Measurements from ENCODE around the gene PRTN3. TPM values are rescaled to one million over a fixed set of nuclear protein-coding genes. Genes with fewer than 3 reads are reported as not detected.
"Not testable (repeated sequence)": the region's sequence is repeated elsewhere in the genome, so short reads cannot be mapped to it uniquely, and the experiment has no call there.

The PRTN3 gene
- polyA plus RNA-seq, 4 donors, result 0.41 TPM; not detected in 3

DNA sequence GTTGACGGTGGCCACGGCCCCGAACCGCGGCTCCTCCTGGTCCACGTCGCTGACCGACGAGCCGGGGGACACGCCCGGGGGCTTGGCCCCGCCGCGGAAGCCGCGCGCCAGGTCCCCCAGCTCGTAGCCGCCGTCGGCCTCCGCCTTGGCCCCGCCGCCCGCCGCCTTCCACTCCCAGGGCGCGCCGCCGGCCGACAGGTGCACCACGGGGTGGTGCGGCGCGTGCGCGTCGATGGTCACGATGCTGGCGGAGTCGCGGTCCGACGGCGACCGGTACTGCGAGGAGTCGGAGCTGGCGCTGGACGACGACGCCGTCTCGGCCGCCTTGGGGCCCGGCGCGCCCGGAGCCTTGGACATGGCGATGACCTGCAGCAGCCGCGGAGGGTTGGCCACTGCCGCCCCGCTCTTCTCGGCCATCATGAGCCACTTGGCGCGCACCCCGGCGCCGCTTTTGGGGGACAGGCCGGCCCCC lies 28.0 kb upstream of the PRTN3 start:
- Histone ChIP-seq H3K9me3 (ENCODE audit: control insufficient read depth in 2 of 2, insufficient read depth in 1 of 2, low read depth in 1 of 2, low read length in 1 of 2) (peaks cover 0 to 3% of the 10 kb centered on the region in 2 donors), H3K36me3 (ENCODE audit: control insufficient read depth in 3 of 3, insufficient read depth in 2 of 3, low read depth in 1 of 3, low read length in 3 of 3) (peaks cover 28 to 74% (median 41%) of the 10 kb centered on the region in 3 donors), H3K4me1 (ENCODE audit: control insufficient read depth in 3 of 3, insufficient read depth in 2 of 3, low read depth in 1 of 3, low read length in 2 of 3) (no peaks in the 10 kb centered on the region), H3K4me3 (ENCODE audit: low read depth in 1 of 3, low read length in 3 of 3) (no peak overlapping the region), H3K27ac (ENCODE audit: low read depth in 1 of 3, low read length in 2 of 3) (no peak overlapping the region), H3K27me3 (ENCODE audit: control insufficient read depth in 3 of 3, insufficient read depth in 3 of 3, low read length in 3 of 3) (no peaks in the 10 kb centered on the region)
- FAIRE-seq, result no peak
- WGBS, 3 donors, result 94 to 97% (median 97%) methylated on average over 38 to 72 of the region's 72 CpGs
- DNase-seq, result no peak

DNA sequence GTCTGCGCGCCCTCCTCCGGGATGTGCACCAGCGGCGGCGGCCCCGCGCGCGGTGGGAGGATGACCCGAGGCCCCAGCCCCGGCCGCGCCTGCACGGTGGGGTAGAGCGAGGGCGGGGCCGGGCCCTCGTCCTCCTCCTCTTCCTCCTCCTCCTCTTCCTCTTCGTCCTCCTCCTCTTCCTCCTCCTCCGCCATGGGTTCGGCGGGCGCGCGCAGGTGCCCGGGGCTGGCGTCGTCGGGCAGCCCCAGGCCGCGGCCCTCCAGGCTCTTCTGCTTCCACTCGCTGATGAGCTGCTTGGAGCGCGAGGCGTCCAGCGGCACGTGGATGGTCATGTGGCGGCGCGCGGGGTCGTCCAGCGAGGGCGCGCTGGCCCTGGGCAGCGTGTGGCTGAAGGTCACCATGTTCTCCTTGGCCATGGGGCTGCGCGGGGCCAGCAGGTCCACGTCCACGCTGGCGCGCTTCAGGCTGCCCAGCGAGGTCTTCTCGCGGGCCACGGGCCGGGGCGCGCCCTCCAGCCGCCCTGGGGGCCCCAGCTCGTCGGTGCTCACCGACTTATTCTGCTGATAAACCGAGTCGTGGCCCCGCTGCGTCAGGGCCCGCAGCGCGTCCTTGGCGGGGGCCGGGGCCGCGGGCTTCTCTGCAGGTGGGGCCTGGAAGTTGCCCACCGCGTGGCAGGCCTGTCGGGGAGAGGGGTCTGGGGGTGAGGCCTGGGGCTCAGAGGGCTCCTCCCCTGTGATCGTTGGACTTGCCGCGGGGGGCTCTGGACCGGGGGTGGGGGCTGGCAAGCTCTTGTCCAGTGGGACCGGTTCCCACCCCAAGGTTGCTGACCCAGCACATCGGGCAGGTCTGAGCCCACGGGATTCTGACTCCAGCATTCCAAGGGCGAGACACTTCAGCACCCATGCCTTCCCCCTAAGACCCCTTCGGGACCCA lies 27.3 kb upstream of the PRTN3 start:
- no peaks in the 10 kb centered on the region for H3K4me1 ChIP-seq (ENCODE audit: control insufficient read depth in 3 of 3, insufficient read depth in 2 of 3, low read depth in 1 of 3, low read length in 2 of 3)
- FAIRE-seq, result no peak
- H3K27ac ChIP-seq (ENCODE audit: low read depth in 1 of 3, low read length in 2 of 3), result no peak overlapping the region
- no peak for DNase-seq
- H3K9me3 ChIP-seq (ENCODE audit: control insufficient read depth in 2 of 2, insufficient read depth in 1 of 2, low read depth in 1 of 2, low read length in 1 of 2), result peaks cover 0 to 3% of the 10 kb centered on the region in 2 donors
- H3K4me3 ChIP-seq (ENCODE audit: low read depth in 1 of 3, low read length in 3 of 3), result no peak overlapping the region
- no peaks in the 10 kb centered on the region for H3K27me3 ChIP-seq (ENCODE audit: control insufficient read depth in 3 of 3, insufficient read depth in 3 of 3, low read length in 3 of 3)
- WGBS, 3 donors, result 90 to 97% (median 93%) methylated on average over 51 to 87 of the region's 87 CpGs
- H3K36me3 ChIP-seq (ENCODE audit: control insufficient read depth in 3 of 3, insufficient read depth in 2 of 3, low read depth in 1 of 3, low read length in 3 of 3), result peaks cover 23 to 67% (median 36%) of the 10 kb centered on the region in 3 donors

DNA sequence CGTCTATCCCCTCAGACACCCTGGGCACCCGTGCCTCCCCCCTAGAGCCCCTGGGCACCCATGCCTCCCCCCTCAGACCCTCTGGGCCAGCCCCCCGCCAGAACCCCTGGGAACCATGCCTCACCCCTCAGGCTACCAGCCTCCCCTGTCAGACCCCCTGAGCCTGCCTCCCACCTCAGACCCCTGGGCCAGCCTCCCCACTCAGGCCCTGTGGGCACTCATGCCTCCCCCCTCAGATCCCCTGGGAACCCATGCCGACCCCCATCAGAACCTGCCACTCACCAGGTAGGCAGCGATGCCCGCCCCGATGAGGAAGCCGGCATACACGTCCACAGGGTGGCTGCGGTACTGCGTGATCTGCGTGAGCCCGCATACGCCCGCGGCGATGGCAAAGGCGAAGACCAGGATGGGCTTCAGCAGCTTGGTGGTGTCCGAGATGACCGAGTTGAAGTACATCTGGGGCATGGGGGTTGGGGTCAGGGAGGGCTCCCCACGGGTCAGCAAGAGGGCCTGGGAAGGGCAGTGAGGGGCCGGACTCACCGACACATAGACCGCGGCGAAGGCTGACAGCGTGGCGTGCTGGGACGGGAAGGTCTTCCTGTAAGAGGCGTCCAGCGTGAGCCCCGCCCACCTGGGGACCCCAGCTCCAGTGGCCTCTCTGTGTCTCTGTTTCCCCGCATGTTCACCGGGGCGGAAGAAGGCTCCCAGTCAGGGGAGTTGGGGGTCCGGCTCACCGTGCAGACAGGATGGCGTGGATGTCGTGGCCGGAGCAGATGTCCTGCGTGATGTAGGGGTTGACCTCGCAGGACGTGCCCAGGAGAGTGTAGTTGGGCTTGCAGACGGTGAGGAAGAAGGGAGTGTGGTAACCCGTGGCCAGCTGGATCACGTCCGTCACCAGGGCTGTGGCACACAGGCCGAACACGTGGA lies 26.4 kb upstream of the PRTN3 start:
- H3K27ac ChIP-seq (ENCODE audit: low read depth in 1 of 3, low read length in 2 of 3), result no peak overlapping the region
- WGBS, 3 donors, result 80 to 90% (median 85%) methylated on average over 48 to 49 of the region's 49 CpGs
- peaks cover 20 to 57% (median 31%) of the 10 kb centered on the region in 3 donors for H3K36me3 ChIP-seq (ENCODE audit: control insufficient read depth in 3 of 3, insufficient read depth in 2 of 3, low read depth in 1 of 3, low read length in 3 of 3)
- H3K9me3 ChIP-seq (ENCODE audit: control insufficient read depth in 2 of 2, insufficient read depth in 1 of 2, low read depth in 1 of 2, low read length in 1 of 2), result peaks cover 0 to 3% of the 10 kb centered on the region in 2 donors
- H3K27me3 ChIP-seq (ENCODE audit: control insufficient read depth in 3 of 3, insufficient read depth in 3 of 3, low read length in 3 of 3), result no peaks in the 10 kb centered on the region
- no peak for DNase-seq
- H3K4me3 ChIP-seq (ENCODE audit: low read depth in 1 of 3, low read length in 3 of 3), result no peak overlapping the region
- H3K4me1 ChIP-seq (ENCODE audit: control insufficient read depth in 3 of 3, insufficient read depth in 2 of 3, low read depth in 1 of 3, low read length in 2 of 3), result no peaks in the 10 kb centered on the region
- no peak for FAIRE-seq

DNA sequence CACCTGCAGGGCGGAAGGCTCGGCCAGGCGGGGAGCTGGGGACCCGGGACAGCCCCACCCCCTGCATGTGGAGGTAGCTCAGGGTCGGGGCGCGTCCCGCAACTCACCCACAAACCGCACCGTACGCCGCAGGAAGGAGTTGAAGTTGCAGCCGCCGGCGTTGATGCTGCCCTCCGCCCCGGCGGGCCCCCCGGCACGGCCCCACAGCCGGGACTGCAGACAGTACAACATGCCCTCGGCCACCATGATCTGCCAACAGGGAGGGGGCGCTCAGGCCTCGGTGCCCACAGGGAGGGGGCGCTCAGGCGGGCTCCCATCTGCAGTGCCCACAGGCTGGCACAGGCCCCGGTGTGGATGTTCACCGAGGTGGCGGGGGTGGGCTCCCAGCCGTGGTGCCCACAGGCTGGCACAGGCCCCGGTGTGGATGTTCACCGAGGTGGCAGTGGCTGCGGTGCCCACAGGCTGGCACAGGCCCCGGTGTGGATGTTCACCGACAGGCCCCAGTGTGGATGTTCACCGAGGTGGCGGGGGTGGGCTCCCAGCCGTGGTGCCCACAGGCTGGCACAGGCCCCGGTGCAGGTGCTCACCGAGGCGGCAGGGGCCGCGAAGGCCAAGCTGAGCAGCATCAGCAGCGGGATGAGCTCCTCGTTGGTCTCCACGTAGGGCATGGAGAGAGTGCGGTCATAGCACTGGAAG lies 25.6 kb upstream of the PRTN3 start:
- 85 to 93% (median 91%) methylated on average over 37 to 47 of the region's 47 CpGs for WGBS, 3 donors
- Histone ChIP-seq H3K4me3 (ENCODE audit: low read depth in 1 of 3, low read length in 3 of 3) (no peak overlapping the region), H3K4me1 (ENCODE audit: control insufficient read depth in 3 of 3, insufficient read depth in 2 of 3, low read depth in 1 of 3, low read length in 2 of 3) (no peaks in the 10 kb centered on the region), H3K36me3 (ENCODE audit: control insufficient read depth in 3 of 3, insufficient read depth in 2 of 3, low read depth in 1 of 3, low read length in 3 of 3) (peaks cover 18 to 49% (median 25%) of the 10 kb centered on the region in 3 donors), H3K9me3 (ENCODE audit: control insufficient read depth in 2 of 2, insufficient read depth in 1 of 2, low read depth in 1 of 2, low read length in 1 of 2) (peaks cover 0 to 3% of the 10 kb centered on the region in 2 donors), H3K27me3 (ENCODE audit: control insufficient read depth in 3 of 3, insufficient read depth in 3 of 3, low read length in 3 of 3) (peaks cover 0 to 3% (median 0%) of the 10 kb centered on the region in 3 donors), H3K27ac (ENCODE audit: low read depth in 1 of 3, low read length in 2 of 3) (no peak overlapping the region)
- FAIRE-seq (no peak), DNase-seq (no peak)

DNA sequence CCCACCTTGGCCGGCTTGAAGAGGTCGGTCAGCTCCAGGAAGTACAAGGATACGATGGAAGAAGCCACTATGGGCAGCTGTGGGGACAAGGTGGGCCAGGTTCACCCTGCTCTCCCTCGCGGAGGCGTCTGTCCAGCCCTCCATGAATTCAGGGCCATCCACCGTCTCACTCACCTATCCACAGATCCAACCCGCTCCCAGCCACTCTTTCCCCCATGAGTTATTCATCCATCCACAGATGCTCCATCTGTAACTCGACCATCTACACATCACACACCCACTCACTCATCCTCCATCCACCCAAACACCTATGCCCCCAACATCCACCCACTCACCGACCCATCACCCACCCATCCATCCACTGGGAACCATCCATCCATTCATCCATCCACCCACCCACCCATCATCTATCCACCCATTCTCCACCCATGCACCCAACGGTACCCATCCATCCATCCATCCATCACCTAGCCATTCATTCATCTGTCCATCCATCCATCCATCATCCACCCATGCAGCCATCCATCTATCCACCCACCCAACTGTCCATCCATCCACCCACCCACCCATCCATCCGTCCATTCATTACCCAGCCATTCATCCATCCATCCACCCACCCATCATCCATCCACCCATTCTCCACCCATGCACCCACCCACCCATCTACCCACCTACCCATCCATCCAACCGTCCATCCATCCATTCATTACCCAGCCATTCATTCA lies 24.9 kb upstream of the PRTN3 start:
- DNase-seq (no peak), FAIRE-seq (no peak)
- Histone ChIP-seq H3K9me3 (ENCODE audit: control insufficient read depth in 2 of 2, insufficient read depth in 1 of 2, low read depth in 1 of 2, low read length in 1 of 2) (peaks cover 0 to 3% of the 10 kb centered on the region in 2 donors), H3K27ac (ENCODE audit: low read depth in 1 of 3, low read length in 2 of 3) (no peak overlapping the region), H3K36me3 (ENCODE audit: control insufficient read depth in 3 of 3, insufficient read depth in 2 of 3, low read depth in 1 of 3, low read length in 3 of 3) (peaks cover 11 to 42% (median 18%) of the 10 kb centered on the region in 3 donors), H3K4me1 (ENCODE audit: control insufficient read depth in 3 of 3, insufficient read depth in 2 of 3, low read depth in 1 of 3, low read length in 2 of 3) (no peaks in the 10 kb centered on the region), H3K4me3 (ENCODE audit: low read depth in 1 of 3, low read length in 3 of 3) (no peak overlapping the region), H3K27me3 (ENCODE audit: control insufficient read depth in 3 of 3, insufficient read depth in 3 of 3, low read length in 3 of 3) (peaks cover 0 to 3% (median 3%) of the 10 kb centered on the region in 3 donors)
- WGBS, 3 donors, result 93 to 97% (median 94%) methylated on average over 10 to 13 of the region's 13 CpGs

DNA sequence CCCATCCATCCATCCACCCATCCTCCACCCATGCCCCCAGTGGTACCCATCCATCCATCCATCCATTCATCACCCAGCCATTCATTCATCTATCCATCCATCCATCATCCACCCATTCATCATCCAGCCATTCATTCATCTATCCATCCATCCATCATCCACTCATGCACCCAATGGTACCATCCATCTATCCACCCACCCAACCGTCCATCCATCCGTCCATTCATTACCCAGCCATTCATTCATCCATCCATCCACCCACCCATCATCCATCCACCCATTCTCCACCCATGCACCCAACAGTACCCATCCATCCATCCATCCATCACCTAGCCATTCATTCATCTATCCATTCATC lies 24.3 kb upstream of the PRTN3 start:
- WGBS, 3 donors, result 92 to 95% (median 94%) methylated on average over 2 of the region's 2 CpGs
- Histone ChIP-seq H3K4me3 (ENCODE audit: low read depth in 1 of 3, low read length in 3 of 3) (no peak overlapping the region), H3K27me3 (ENCODE audit: control insufficient read depth in 3 of 3, insufficient read depth in 3 of 3, low read length in 3 of 3) (peaks cover 0 to 3% (median 3%) of the 10 kb centered on the region in 3 donors), H3K9me3 (ENCODE audit: control insufficient read depth in 2 of 2, insufficient read depth in 1 of 2, low read depth in 1 of 2, low read length in 1 of 2) (peaks cover 0 to 3% of the 10 kb centered on the region in 2 donors), H3K36me3 (ENCODE audit: control insufficient read depth in 3 of 3, insufficient read depth in 2 of 3, low read depth in 1 of 3, low read length in 3 of 3) (peaks cover 9 to 37% (median 15%) of the 10 kb centered on the region in 3 donors), H3K27ac (ENCODE audit: low read depth in 1 of 3, low read length in 2 of 3) (no peak overlapping the region), H3K4me1 (ENCODE audit: control insufficient read depth in 3 of 3, insufficient read depth in 2 of 3, low read depth in 1 of 3, low read length in 2 of 3) (no peaks in the 10 kb centered on the region)
- DNase-seq (no peak), FAIRE-seq (no peak)

DNA sequence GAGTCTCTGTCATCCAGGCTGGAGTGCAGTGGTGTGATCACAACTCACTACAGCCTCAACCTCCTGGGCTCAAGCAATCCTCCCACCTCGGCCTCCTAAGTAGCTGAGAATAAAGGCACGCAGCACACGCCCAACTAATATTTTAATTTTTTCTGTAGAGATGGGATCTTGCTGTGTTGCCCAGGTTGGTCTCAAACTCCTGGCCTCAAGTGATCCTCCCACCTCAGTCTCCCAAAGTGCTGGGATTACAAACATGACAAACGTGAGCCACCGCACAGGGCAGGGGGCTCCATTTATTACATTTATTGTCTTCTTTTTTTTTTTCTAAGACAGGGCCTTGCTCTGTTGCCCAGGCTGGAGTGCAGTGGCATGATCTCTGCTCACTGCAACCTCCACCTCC lies 20.6 kb upstream of the PRTN3 start:
- not testable (repeated sequence) for DNase-seq; H3K4me3 ChIP-seq (ENCODE audit: low read depth in 1 of 3, low read length in 3 of 3); H3K4me1 ChIP-seq (ENCODE audit: control insufficient read depth in 3 of 3, insufficient read depth in 2 of 3, low read depth in 1 of 3, low read length in 2 of 3); H3K27ac ChIP-seq (ENCODE audit: low read depth in 1 of 3, low read length in 2 of 3); H3K36me3 ChIP-seq (ENCODE audit: control insufficient read depth in 3 of 3, insufficient read depth in 2 of 3, low read depth in 1 of 3, low read length in 3 of 3); H3K9me3 ChIP-seq (ENCODE audit: control insufficient read depth in 2 of 2, insufficient read depth in 1 of 2, low read depth in 1 of 2, low read length in 1 of 2); FAIRE-seq
- 85 to 94% (median 94%) methylated on average over 5 of the region's 5 CpGs for WGBS, 3 donors
- H3K27me3 ChIP-seq (ENCODE audit: control insufficient read depth in 3 of 3, insufficient read depth in 3 of 3, low read length in 3 of 3), result peaks cover 0 to 26% (median 5%) of the 10 kb centered on the region in 3 donors
